Neural crest cell (in vitro differentiated cells): ENCODE measurements around the gene SRPK3. TPM values are rescaled to one million over a fixed set of nuclear protein-coding genes. Genes with fewer than 3 reads are reported as not detected.
A peak's percentile ranks its signal among the peaks of the same experiment; 100 is the strongest.

Experiments used
- DNase-seq: peaks from one replicate; pipeline ENCODE4 v3.0.0; 2021; ENCODE audit warnings: low read depth, mixed read lengths, low spot score
- H3K27ac Mint-ChIP-seq: one replicate; pipeline ENCODE4 v1.8.0; 2021; ENCODE audit warnings: mild to moderate bottlenecking, mixed read lengths; ENCODE audit not compliant: unreplicated experiment
- H3K27me3 Mint-ChIP-seq: 2 replicates; pipeline ENCODE4 v1.8.0; 2021; ENCODE audit warnings: low read depth, mild to moderate bottlenecking, mixed read lengths
- H3K36me3 Mint-ChIP-seq: 2 replicates; pipeline ENCODE4 v1.8.0; 2021; ENCODE audit warnings: low read depth, mild to moderate bottlenecking, mixed read lengths
- H3K4me1 Mint-ChIP-seq: 2 replicates; pipeline ENCODE4 v1.8.0; 2021; ENCODE audit warnings: mixed read lengths
- H3K4me3 Mint-ChIP-seq: one replicate; pipeline ENCODE4 v1.8.0; 2021; ENCODE audit warnings: mild to moderate bottlenecking, mixed read lengths
- H3K9me3 Mint-ChIP-seq: 2 replicates; pipeline ENCODE4 v1.8.0; 2021; ENCODE audit warnings: mixed read lengths
- CTCF ChIP-seq: fragments of 200-600 bp; sonication (generic); conservative IDR thresholded peaks from 2 replicates; pipeline ENCODE4 v1.5.0; 2021; ENCODE audit warnings: antibody characterized with exemption, mild to moderate bottlenecking
- total RNA-seq: library from RNA; stranded (reverse); gene quantifications from 2 replicates; pipeline ENCODE4 v1.2.1, GENCODE V29; 2021

SRPK3 gene
- total RNA-seq, 1 donor from 2014 or later = 0.14 TPM

GRCh38 chrX:153797415-153798015, 16.7 kb downstream of the SRPK3 start:
- H3K4me3 Mint-ChIP-seq = peak overlapping the region; percentile 94
- DNase-seq = no peak
- peaks cover 23% of the 10 kb centered on the region for H3K4me1 Mint-ChIP-seq
- no peak for TF ChIP-seq CTCF
- H3K9me3 Mint-ChIP-seq = no peaks in the 10 kb centered on the region
- no peaks in the 10 kb centered on the region for H3K27me3 Mint-ChIP-seq
- H3K36me3 Mint-ChIP-seq = peaks cover 2% of the 10 kb centered on the region
- H3K27ac Mint-ChIP-seq = no peak overlapping the region

GRCh38 chrX:153799326-153799725, 18.5 kb downstream of the SRPK3 start:
- no peak overlapping the region for H3K4me3 Mint-ChIP-seq
- TF ChIP-seq CTCF = no peak
- H3K36me3 Mint-ChIP-seq = no peaks in the 10 kb centered on the region
- no peak overlapping the region for H3K27ac Mint-ChIP-seq
- no peaks in the 10 kb centered on the region for H3K27me3 Mint-ChIP-seq
- no peaks in the 10 kb centered on the region for H3K9me3 Mint-ChIP-seq
- H3K4me1 Mint-ChIP-seq = peaks cover 19% of the 10 kb centered on the region
- DNase-seq = no peak

GRCh38 chrX:153800177-153800722, 19.4 kb downstream of the SRPK3 start:
- no peak for DNase-seq
- TF ChIP-seq CTCF = no peak
- no peaks in the 10 kb centered on the region for H3K9me3 Mint-ChIP-seq
- H3K27ac Mint-ChIP-seq = no peak overlapping the region
- no peaks in the 10 kb centered on the region for H3K36me3 Mint-ChIP-seq
- peaks cover 19% of the 10 kb centered on the region for H3K4me1 Mint-ChIP-seq
- no peaks in the 10 kb centered on the region for H3K27me3 Mint-ChIP-seq
- peak overlapping the region; percentile 49 for H3K4me3 Mint-ChIP-seq

- Mint-ChIP-seq H3K9me3 (no peaks in the 10 kb centered on the region), H3K4me3 (no peak overlapping the region), H3K36me3 (no peaks in the 10 kb centered on the region), H3K27ac (no peak overlapping the region), H3K4me1 (peaks cover 19% of the 10 kb centered on the region), H3K27me3 (no peaks in the 10 kb centered on the region)
- no peak for DNase-seq
- TF ChIP-seq CTCF = no peak
Measured at GRCh38 chrX:153800746-153801145, 19.9 kb downstream of the SRPK3 start.

GRCh38 chrX:153801669-153802068, 20.8 kb downstream of the SRPK3 start:
- no peak for TF ChIP-seq CTCF
- no peaks in the 10 kb centered on the region for H3K9me3 Mint-ChIP-seq

More at GRCh38 chrX:153801669-153802068, 20.8 kb downstream of the SRPK3 start:
- Mint-ChIP-seq H3K36me3 (no peaks in the 10 kb centered on the region), H3K27me3 (no peaks in the 10 kb centered on the region), H3K4me1 (peaks cover 13% of the 10 kb centered on the region), H3K27ac (peak overlapping the region; percentile 67), H3K4me3 (peak overlapping the region; percentile 23)
- no peak for DNase-seq
